Endothelial cell of umbilical vein (primary cell): ENCODE measurements around the gene KRT6C. TPM values are rescaled to one million over a fixed set of nuclear protein-coding genes. Genes with fewer than 3 reads are reported as not detected.

Experiments used
- BruUV-seq: library from RNA; stranded (reverse); fragments of 400-500 nt; replicated peaks from 2 replicates; lab custom pipeline; 2021; lab: Mats Ljungman, UMichigan
- CTCF ChIA-PET: fragments of 300-600, 350-600 bp; sonication (Branson Sonifier 250); formaldehyde crosslinking; loops from one replicate; lab custom pipeline; 2021; ENCODE audit warnings: antibody characterized with exemption, inconsistent platforms; lab: Charles Lee
- POLR2A ChIA-PET: fragments of 300-600, 350-600 bp; sonication (Branson Sonifier 250); formaldehyde crosslinking; loops from one replicate; lab custom pipeline; 2021; ENCODE audit warnings: antibody characterized with exemption, inconsistent platforms; lab: Charles Lee
- DNase-seq: peaks from one replicate; pipeline ENCODE4 v3.0.0-alpha.2; 2011; ENCODE audit warnings: low read depth, low spot score
- FAIRE-seq: peaks from 2 replicates; lab custom pipeline; 2011; peaks lifted over from hg19 to GRCh38; lab: Jason Lieb, UNC
- H2AFZ ChIP-seq: 2 replicates; pipeline ENCODE4 v1.6.0; 2012; ENCODE audit warnings: low read depth, low read length, control low read depth, inconsistent platforms
- H3K27ac ChIP-seq: 2 replicates; pipeline ENCODE4 v1.5.1; 2011; ENCODE audit warnings: low read depth, mild to moderate bottlenecking, control low read depth, low read length, moderate library complexity; ENCODE audit not compliant: insufficient read depth
- H3K27me3 ChIP-seq, 2 experiments: 2 replicates each; pipeline versions ENCODE4 v1.6.0 to v1.6.1; 2011; ENCODE audit warnings: low read length in 2 of 2, mixed read lengths in 1 of 2; ENCODE audit not compliant: control insufficient read depth in 2 of 2, insufficient read depth in 2 of 2
- H3K36me3 ChIP-seq, 2 experiments: 2 replicates in 1 of 2; 3 replicates in 1 of 2; pipeline ENCODE4 v1.5.1; 2011; ENCODE audit warnings: low read length in 2 of 2, mild to moderate bottlenecking in 1 of 2, moderate library complexity in 1 of 2; ENCODE audit not compliant: control insufficient read depth in 2 of 2, insufficient read depth in 2 of 2; ENCODE audit errors: extremely low read depth in 1 of 2
- H3K4me1 ChIP-seq: 3 replicates; pipeline ENCODE4 v1.5.1; 2011; ENCODE audit warnings: mild to moderate bottlenecking, low read length; ENCODE audit not compliant: control insufficient read depth, insufficient read depth; ENCODE audit errors: extremely low read depth
- H3K4me2 ChIP-seq: 2 replicates; pipeline ENCODE4 v1.6.1; 2011; ENCODE audit warnings: low read length, control low read depth, mixed read lengths; ENCODE audit not compliant: insufficient read depth
- H3K4me3 ChIP-seq, 3 experiments: fragments of 200-600 bp in 1 of 3; sonication (generic), shearing (Covaris generic) in 1 of 3; replicated peaks in 1 of 3; 2 replicates each; pipeline ENCODE4 v1.5.1; 2011 to 2016; ENCODE audit warnings: control low read depth in 3 of 3, low read length in 3 of 3, mild to moderate bottlenecking in 2 of 3, inconsistent platforms in 1 of 3, low read depth in 1 of 3, moderate library complexity in 1 of 3; ENCODE audit not compliant: insufficient read depth in 1 of 3
- H3K79me2 ChIP-seq: 2 replicates; pipeline ENCODE4 v1.6.0; 2012; ENCODE audit warnings: low read length, inconsistent platforms; ENCODE audit not compliant: control insufficient read depth, insufficient read depth
- H3K9ac ChIP-seq: replicated peaks from 2 replicates; pipeline ENCODE3; 2011; ENCODE audit warnings: low read length, control low read depth; ENCODE audit not compliant: insufficient read depth; ENCODE audit errors: extremely low read depth
- H3K9me1 ChIP-seq: replicated peaks from 3 replicates; pipeline ENCODE4 v1.6.0; 2011; ENCODE audit warnings: mild to moderate bottlenecking, low read length; ENCODE audit not compliant: control insufficient read depth, insufficient read depth; ENCODE audit errors: extremely low read depth
- H3K9me3 ChIP-seq: replicated peaks from 2 replicates; pipeline ENCODE4 v1.5.1; 2012; ENCODE audit warnings: low read length, inconsistent platforms; ENCODE audit not compliant: control insufficient read depth, insufficient read depth
- H4K20me1 ChIP-seq: replicated peaks from 2 replicates; pipeline ENCODE3; 2011; ENCODE audit warnings: mild to moderate bottlenecking, low read length; ENCODE audit not compliant: control insufficient read depth, insufficient read depth; ENCODE audit errors: extremely low read depth
- CTCF ChIP-seq, 2 donors: IDR thresholded peaks; 1 replicate in 1 of 2; 2 replicates in 1 of 2; pipeline ENCODE4 v1.5.1; 2011; ENCODE audit warnings: low read length in 2 of 2, mild to moderate bottlenecking in 2 of 2, moderate library complexity in 2 of 2, control low read depth in 1 of 2, inconsistent platforms in 1 of 2, low read depth in 1 of 2; ENCODE audit not compliant: insufficient read depth in 1 of 2; ENCODE audit errors: extremely low read depth in 1 of 2
- EZH2 ChIP-seq: IDR thresholded peaks from 2 replicates; pipeline ENCODE4 v1.6.1; 2012; ENCODE audit warnings: borderline replicate concordance, low read depth, mild to moderate bottlenecking, moderate library complexity, low read length, inconsistent platforms; ENCODE audit not compliant: severe bottlenecking
- FOS ChIP-seq: IDR thresholded peaks from 2 replicates; pipeline ENCODE4 v1.6.1; 2011; ENCODE audit warnings: mild to moderate bottlenecking, low read length, moderate library complexity, borderline replicate concordance; ENCODE audit not compliant: insufficient read depth
- GATA2 ChIP-seq: IDR thresholded peaks from 2 replicates; pipeline ENCODE4 v1.7.0; 2011; ENCODE audit warnings: low read depth, mild to moderate bottlenecking, moderate library complexity, mixed read lengths, low read length; ENCODE audit not compliant: insufficient read length, insufficient read depth
- JUN ChIP-seq: IDR thresholded peaks from 2 replicates; pipeline ENCODE4 v1.6.1; 2011; ENCODE audit warnings: borderline replicate concordance, low read depth; ENCODE audit not compliant: insufficient read length, insufficient read depth
- MAX ChIP-seq: IDR thresholded peaks from 2 replicates; pipeline ENCODE4 v1.6.1; 2011; ENCODE audit not compliant: insufficient read depth, insufficient read length
- MYC ChIP-seq: IDR thresholded peaks from one replicate; pipeline ENCODE4 v1.6.1; 2011; ENCODE audit warnings: mild to moderate bottlenecking, low read depth, low read length
- POLR2A ChIP-seq: IDR thresholded peaks from 2 replicates; pipeline ENCODE4 v1.6.1; 2012; ENCODE audit warnings: low read depth, mild to moderate bottlenecking, control low read depth, low read length
- POLR2AphosphoS5 ChIP-seq: IDR thresholded peaks from 2 replicates; pipeline ENCODE4 v1.6.1; 2012; ENCODE audit warnings: low read depth, mild to moderate bottlenecking, control low read depth, low read length, moderate library complexity; ENCODE audit not compliant: insufficient read depth
- dilution Hi-C: fragments of 300-500 bp; cut with MboI; formaldehyde crosslinking; loops from one replicate; pipeline ENCODE4 v1.15.0; 2019; ENCODE audit warnings: low sequenced_read_pairs; ENCODE audit not compliant: extremely low pct_ligation_motif_present
- intact Hi-C: fragments of 100-400 bp; cut with micrococcal nuclease; formaldehyde crosslinking; loops from one replicate; pipeline ENCODE4 v1.10.0; 2022
- polyA plus RNA-seq, 4 experiments: library from polyadenylated mRNA; depleted of rRNA in 3 of 4; stranded (reverse) in 3 of 4; unstranded in 1 of 4; fragments of >200 nt; gene quantifications; 2 replicates each; pipeline versions ENCODE4 v1.2.1 to v1.2.3, GENCODE V29; 2011 to 2012; ENCODE audit warnings: missing spikeins in 1 of 4
- total RNA-seq: library from RNA; stranded (reverse); gene quantifications from 2 replicates; pipeline ENCODE4 v1.2.3, GENCODE V29; 2021

Gene KRT6C
- total and polyA plus RNA-seq, 2 donors (not counting 3 experiments of a cell fraction or from before 2014, with no cell fraction given), result not detected

GRCh38 chr12:52519826-52520662 lies 46.4 kb upstream of the KRT6C start, which contains the start of gene KRT5:
TSS of gene KRT5 (minus strand) at chr12:52520394. CDS start at chr12:52520296, 98 bp downstream.
- H3K4me1 ChIP-seq, result no peaks in the 10 kb centered on the region
- no peak within 1 kb of the TSS for H3K27ac ChIP-seq
- H4K20me1 ChIP-seq, result no peaks in the 10 kb centered on the region
- TF ChIP-seq FOS (no peak), GATA2 (no peak), POLR2A (no peak), JUN (no peak), MAX (no peak), MYC (no peak), EZH2 (no peak), CTCF (IDR thresholded peaks at IDR 0.05; ENCODE audit: extremely low read depth in 1 of 2, insufficient read depth in 1 of 2, low read depth in 1 of 2, low read length in 2 of 2) (no peak), POLR2AphosphoS5 (no peak)
- H3K4me3 ChIP-seq, result no peak within 1 kb of the TSS
- H3K9ac ChIP-seq, result no peak within 1 kb of the TSS
- no peak within 1 kb of the TSS for H3K4me2 ChIP-seq
- DNase-seq (no peak), FAIRE-seq (no peak)
- H3K27me3 ChIP-seq, result no peaks in the 10 kb centered on the region
- dilution Hi-C loops, result no loop called here
- intact Hi-C loops, result no loop called here
- H3K9me3 ChIP-seq, result no peaks in the 10 kb centered on the region
- H3K36me3 ChIP-seq, result no peaks in the 10 kb centered on the region
- no peaks in the 10 kb centered on the region for H3K79me2 ChIP-seq
- H2AFZ ChIP-seq, result no peak within 1 kb of the TSS
- ChIA-PET CTCF (interaction anchor here (1.1 kb wide), 1 partner anchor 360 kb away, joined by 3 read pairs; no protein-coding TSS in a partner anchor), POLR2A (no interaction called here)
- H3K9me1 ChIP-seq, result no peaks in the 10 kb centered on the region
- BruUV-seq, result no TSS peak
